HUES6 (cell line): ENCODE data around the gene TNS4.

Experiments used
- H3K27ac ChIP-seq: 2 replicates; pipeline ENCODE4 v1.7.0; 2013; ENCODE audit warnings: low read depth, mild to moderate bottlenecking, low read length, inconsistent platforms
- H3K27me3 ChIP-seq: 2 replicates; pipeline ENCODE4 v1.6.1; 2013; ENCODE audit warnings: low read length; ENCODE audit not compliant: control insufficient read depth, insufficient read depth
- H3K36me3 ChIP-seq: 2 replicates; pipeline ENCODE4 v1.6.1; 2013; ENCODE audit warnings: low read length; ENCODE audit not compliant: control insufficient read depth, insufficient read depth
- H3K4me1 ChIP-seq: 2 replicates; pipeline ENCODE4 v1.6.1; 2013; ENCODE audit warnings: low read length; ENCODE audit not compliant: control insufficient read depth, insufficient read depth
- H3K4me3 ChIP-seq: 2 replicates; pipeline ENCODE4 v1.5.1; 2013; ENCODE audit warnings: low read depth, low read length
- H3K9ac ChIP-seq: one replicate; pipeline ENCODE4 v1.6.1; 2013; ENCODE audit warnings: mild to moderate bottlenecking, low read length
- H3K9me3 ChIP-seq: 2 replicates; pipeline ENCODE4 v1.6.1; 2013; ENCODE audit warnings: low read depth, low read length; ENCODE audit not compliant: control insufficient read depth, insufficient read depth

Gene TNS4

GRCh38 chr17:40522250-40522960, 21.0 kb upstream of the TNS4 start:
- Histone ChIP-seq H3K4me1 (peaks cover 21% of the 10 kb centered on the region), H3K4me3 (no peak overlapping the region), H3K27ac (no peak overlapping the region), H3K36me3 (no peaks in the 10 kb centered on the region), H3K27me3 (no peaks in the 10 kb centered on the region), H3K9me3 (peaks cover 5% of the 10 kb centered on the region; the same call in 1 of the 2 replicates), H3K9ac (no peak overlapping the region)

- Histone ChIP-seq H3K36me3 (no peaks in the 10 kb centered on the region), H3K27me3 (no peaks in the 10 kb centered on the region), H3K27ac (no peak overlapping the region), H3K9me3 (peaks cover 5% of the 10 kb centered on the region; the same call in 1 of the 2 replicates), H3K9ac (no peak overlapping the region), H3K4me1 (peaks cover 29% of the 10 kb centered on the region), H3K4me3 (no peak overlapping the region)
Measured at GRCh38 chr17:40520991-40521453, 19.6 kb upstream of the TNS4 start.

- H3K9ac ChIP-seq = no peak overlapping the region
- no peaks in the 10 kb centered on the region for H3K27me3 ChIP-seq
- no peak overlapping the region for H3K4me3 ChIP-seq
- H3K4me1 ChIP-seq = peaks cover 34% of the 10 kb centered on the region
- H3K9me3 ChIP-seq = no peaks in the 10 kb centered on the region
- no peak overlapping the region for H3K27ac ChIP-seq
- H3K36me3 ChIP-seq = no peaks in the 10 kb centered on the region
Measured at GRCh38 chr17:40519089-40519775, 17.8 kb upstream of the TNS4 start.

- Histone ChIP-seq H3K9me3 (no peaks in the 10 kb centered on the region), H3K27me3 (no peaks in the 10 kb centered on the region), H3K9ac (peak overlapping the region; percentile 1), H3K4me3 (no peak overlapping the region), H3K4me1 (peaks cover 34% of the 10 kb centered on the region), H3K36me3 (no peaks in the 10 kb centered on the region), H3K27ac (no peak overlapping the region; the same call in 1 of the 2 replicates)
Measured at GRCh38 chr17:40518401-40519088, 17.1 kb upstream of the TNS4 start.

GRCh38 chr17:40517981-40518380, 16.6 kb upstream of the TNS4 start:
- Histone ChIP-seq H3K27me3 (no peaks in the 10 kb centered on the region), H3K9me3 (no peaks in the 10 kb centered on the region), H3K36me3 (no peaks in the 10 kb centered on the region), H3K27ac (no peak overlapping the region; the same call in 1 of the 2 replicates), H3K4me1 (peaks cover 34% of the 10 kb centered on the region), H3K9ac (peak overlapping the region; percentile 1), H3K4me3 (no peak overlapping the region)

- Histone ChIP-seq H3K9ac (no peak overlapping the region), H3K9me3 (no peaks in the 10 kb centered on the region), H3K4me3 (no peak overlapping the region)
Measured at GRCh38 chr17:40517286-40517662, 15.9 kb upstream of the TNS4 start.

GRCh38 chr17:40516581-40517285, 15.3 kb upstream of the TNS4 start:
- peaks cover 36% of the 10 kb centered on the region for H3K4me1 ChIP-seq
- no peak overlapping the region for H3K4me3 ChIP-seq
- H3K9ac ChIP-seq = peak overlapping the region; percentile 0
- H3K9me3 ChIP-seq = no peaks in the 10 kb centered on the region
- H3K36me3 ChIP-seq = no peaks in the 10 kb centered on the region
- H3K27me3 ChIP-seq = no peaks in the 10 kb centered on the region
- H3K27ac ChIP-seq = peak overlapping the region; percentile 22; the same call in 1 of the 2 replicates

More at GRCh38 chr17:40517286-40517662, 15.9 kb upstream of the TNS4 start:
- Histone ChIP-seq H3K36me3 (no peaks in the 10 kb centered on the region), H3K27ac (no peak overlapping the region), H3K4me1 (peaks cover 34% of the 10 kb centered on the region), H3K27me3 (no peaks in the 10 kb centered on the region)

GRCh38 chr17:40515491-40516041, 14.1 kb upstream of the TNS4 start:
- Histone ChIP-seq H3K4me1 (peaks cover 43% of the 10 kb centered on the region), H3K4me3 (no peak overlapping the region), H3K9me3 (no peaks in the 10 kb centered on the region), H3K27me3 (no peaks in the 10 kb centered on the region), H3K27ac (no peak overlapping the region), H3K36me3 (no peaks in the 10 kb centered on the region), H3K9ac (no peak overlapping the region)

GRCh38 chr17:40515011-40515410, 13.6 kb upstream of the TNS4 start:
- Histone ChIP-seq H3K27me3 (no peaks in the 10 kb centered on the region), H3K36me3 (no peaks in the 10 kb centered on the region), H3K9me3 (no peaks in the 10 kb centered on the region), H3K4me3 (no peak overlapping the region), H3K4me1 (peaks cover 49% of the 10 kb centered on the region), H3K27ac (no peak overlapping the region), H3K9ac (no peak overlapping the region)

- Histone ChIP-seq H3K27ac (no peak overlapping the region), H3K27me3 (no peaks in the 10 kb centered on the region), H3K4me1 (peaks cover 50% of the 10 kb centered on the region), H3K4me3 (no peak overlapping the region), H3K9me3 (no peaks in the 10 kb centered on the region), H3K36me3 (no peaks in the 10 kb centered on the region), H3K9ac (no peak overlapping the region)
Measured at GRCh38 chr17:40514013-40514875, 12.8 kb upstream of the TNS4 start.
